A172 (cell line): ENCODE results near the gene PMS2. TPM values are rescaled to one million over a fixed set of nuclear protein-coding genes. Genes with fewer than 3 reads are reported as not detected.
"Not testable (repeated sequence)": the region's sequence is repeated elsewhere in the genome, so short reads cannot be mapped to it uniquely, and the experiment has no call there.

Experiments
- DNase-seq: peaks from one replicate; pipeline ENCODE4 v3.0.0-alpha.2; 2015; ENCODE audit warnings: low spot score
- total RNA-seq: library from RNA; depleted of rRNA; stranded (reverse); fragments of >200 nt; shearing (Covaris generic); gene quantifications from 2 replicates; pipeline ENCODE4 v1.2.3, GENCODE V29; 2014; rRNA removed

Gene PMS2
- total RNA-seq, 1 experiment from 2014 or later = 43.0 TPM

GRCh38 chr7:5924180-5924579, 84.7 kb downstream of the PMS2 start:
- DNase-seq = not testable (repeated sequence)

Other genes with a start within 250 kb of the PMS2 start
- gene RNF216, start 227.4 kb downstream of the PMS2 start, total RNA-seq = 45.1 and 47.6 TPM in 2 replicates
- gene OCM, start 128.3 kb downstream of the PMS2 start, total RNA-seq = not detected in 2 replicates
- gene CCZ1, start 110.3 kb downstream of the PMS2 start, total RNA-seq = 171 and 184 TPM in 2 replicates
- gene RSPH10B, start 38.4 kb downstream of the PMS2 start, total RNA-seq = not detected in 2 replicates
- gene AIMP2, start 223 bp upstream of the PMS2 start, total RNA-seq = 265 and 288 TPM in 2 replicates
- gene ANKRD61, start 22.3 kb upstream of the PMS2 start, total RNA-seq = 1.0 TPM in 1 of 2 replicates, not detected in the other
- 71.8 and 175 TPM in 2 replicates for gene EIF2AK1, start 50.1 kb upstream of the PMS2 start, total RNA-seq
- gene USP42, start 95.9 kb upstream of the PMS2 start, total RNA-seq = 6.3 and 7.9 TPM in 2 replicates